ENCODE data around the gene CREB3L1. TPM values are rescaled to one million over a fixed set of nuclear protein-coding genes. Genes with fewer than 3 reads are reported as not detected.

Gene CREB3L1
- total RNA-seq, 1 experiment from 2014 or later: 3.3 TPM

- Histone ChIP-seq H3K4me2 (ENCODE audit: insufficient read depth, insufficient read length, low read length) (peak overlapping the region; percentile 47), H2BK20ac (ENCODE audit: low read depth, low read length, poor library complexity, severe bottlenecking) (no peak overlapping the region), H4K91ac (ENCODE audit: insufficient read length, low read depth, low read length) (no peak overlapping the region), H3K23ac (ENCODE audit: insufficient read length, low read depth, low read length) (no peak overlapping the region), H3K27me3 (ENCODE audit: insufficient read depth, low read length) (no peaks in the 10 kb centered on the region), H3K56ac (ENCODE audit: insufficient read length, low read depth, low read length) (no peak overlapping the region), H3T11ph (ENCODE audit: low read length) (no peak overlapping the region), H2AFZ (ENCODE audit: low read length) (no peak overlapping the region), H3K4ac (ENCODE audit: low read depth, low read length) (no peak overlapping the region), H3K14ac (ENCODE audit: insufficient read depth, low read length) (no peak overlapping the region), H3K18ac (ENCODE audit: insufficient read length, low read depth, low read length) (no peak overlapping the region), H2BK120ac (ENCODE audit: low read depth, low read length, poor library complexity, severe bottlenecking) (no peak overlapping the region), H2BK5ac (ENCODE audit: insufficient read length, low read length) (no peak overlapping the region), H3K9me3 (ENCODE audit: control insufficient read depth, low read depth, low read length) (no peaks in the 10 kb centered on the region), H3K27ac (ENCODE audit: insufficient read length, low read depth, low read length) (no peak overlapping the region), H4K20me1 (ENCODE audit: control insufficient read depth, insufficient read depth, insufficient read length) (peaks cover 5% of the 10 kb centered on the region), H2AK5ac (ENCODE audit: insufficient read length, low read length) (no peak overlapping the region), H4K5ac (ENCODE audit: insufficient read length, low read depth, low read length) (no peak overlapping the region), H4K8ac (replicated peaks; ENCODE audit: insufficient read length, low read depth, low read length) (no peak overlapping the region), H3K79me1 (ENCODE audit: insufficient read depth, low read depth, low read length, poor library complexity, severe bottlenecking) (peaks cover 8% of the 10 kb centered on the region), H3K9ac (ENCODE audit: extremely low read depth, insufficient read length, low read length) (no peak overlapping the region), H2BK12ac (ENCODE audit: insufficient read length, low read depth, low read length) (no peak overlapping the region), H3K79me2 (ENCODE audit: insufficient read depth, low read length) (peaks cover 10% of the 10 kb centered on the region; the same call in 1 of the 2 replicates), H3K23me2 (ENCODE audit: insufficient read length, low read depth, low read length, poor library complexity, severe bottlenecking) (peaks cover 10% of the 10 kb centered on the region), H2BK15ac (ENCODE audit: low read depth, low read length) (no peak overlapping the region), H3K4me1 (ENCODE audit: insufficient read depth, low read length) (peaks cover 37% of the 10 kb centered on the region)
- H3K27me3 Mint-ChIP-seq (ENCODE audit: low read depth): peaks cover 10% of the 10 kb centered on the region
- WGBS (ENCODE audit: extremely low coverage, insufficient read length, low lambda C conversion rate): no CpG with 5 or more reads among the region's 10 CpGs
- peak overlapping the region in 1 of 3 experiments; percentile 40; a peak in 2 of 7 replicates for H3K27ac Mint-ChIP-seq
- no peak for TF ChIP-seq CTCF (conservative IDR thresholded peaks at IDR 0.05)
- peak overlapping the region; percentile 47 to 53; a peak in 3 of 5 replicates for H3K4me3 Mint-ChIP-seq
- H3K9me3 Mint-ChIP-seq: no peaks in the 10 kb centered on the region; a peak in 2 of 5 replicates
- H3K36me3 Mint-ChIP-seq (ENCODE audit: insufficient read depth in 1 of 3, low read depth in 3 of 3): peaks cover 0 to 4% (median 0%) of the 10 kb centered on the region in 3 experiments; a peak in 1 of 7 replicates
- no peak for DNase-seq
- H3K4me1 Mint-ChIP-seq: peaks cover 76 to 77% of the 10 kb centered on the region in 2 experiments
These were observed 68.5 kb downstream of the CREB3L1 start for GRCh38 chr11:46345881-46346484.
